Osteoblast (primary cell): ENCODE results near the gene CGB8. TPM values are rescaled to one million over a fixed set of nuclear protein-coding genes. Genes with fewer than 3 reads are reported as not detected.
A peak's percentile ranks its signal among the peaks of the same experiment; 100 is the strongest.

ENCODE experiments used
- DNase-seq: peaks from one replicate; pipeline ENCODE4 v3.0.0; 2011; ENCODE audit warnings: low spot score, mixed read lengths; ENCODE audit not compliant: insufficient read length; ENCODE audit errors: missing footprints
- H2AFZ ChIP-seq: 2 replicates; pipeline ENCODE4 v1.6.0; 2011; ENCODE audit warnings: mild to moderate bottlenecking, low read length
- H3K27ac ChIP-seq: 2 replicates; pipeline ENCODE4 v1.5.1; 2011; ENCODE audit warnings: mild to moderate bottlenecking, low read depth, low read length, moderate library complexity
- H3K27me3 ChIP-seq: 2 replicates; pipeline ENCODE4 v1.6.0; 2012; ENCODE audit warnings: mild to moderate bottlenecking, control low read depth, inconsistent platforms, low read length, moderate library complexity; ENCODE audit not compliant: insufficient read depth
- H3K36me3 ChIP-seq: 2 replicates; pipeline ENCODE4 v1.5.1; 2011; ENCODE audit warnings: mild to moderate bottlenecking, low read length, control low read depth, moderate library complexity; ENCODE audit not compliant: insufficient read depth
- H3K4me1 ChIP-seq: 2 replicates; pipeline ENCODE4 v1.5.1; 2011; ENCODE audit warnings: mild to moderate bottlenecking, low read length, control low read depth, moderate library complexity; ENCODE audit not compliant: insufficient read depth
- H3K4me2 ChIP-seq: 2 replicates; pipeline ENCODE4 v1.6.0; 2011; ENCODE audit warnings: mild to moderate bottlenecking, low read length; ENCODE audit not compliant: insufficient read depth
- H3K4me3 ChIP-seq: fragments of 200-600 bp; sonication (generic); 3 replicates; pipeline ENCODE4 v1.5.1; 2012; ENCODE audit warnings: mild to moderate bottlenecking, low read length, inconsistent platforms; ENCODE audit not compliant: insufficient read depth
- H3K79me2 ChIP-seq: 2 replicates; pipeline ENCODE4 v1.6.0; 2012; ENCODE audit warnings: mild to moderate bottlenecking, low read length, control low read depth, inconsistent platforms; ENCODE audit not compliant: insufficient read depth
- H3K9me3 ChIP-seq: 2 replicates; pipeline ENCODE4 v1.5.1; 2011; ENCODE audit warnings: low read depth, low read length, control low read depth
- H4K20me1 ChIP-seq: 2 replicates; pipeline ENCODE4 v1.6.0; 2012; ENCODE audit warnings: mild to moderate bottlenecking, low read length, control low read depth; ENCODE audit not compliant: insufficient read depth
- total RNA-seq: library from RNA; depleted of rRNA; stranded (reverse); fragments of >200 nt; gene quantifications from 2 replicates; pipeline ENCODE4 v1.2.3, GENCODE V29; 2012
- TF ChIP-seq, protein P1 (sequence below): IDR thresholded peaks from 2 replicates; pipeline ENCODE4 v1.5.1; 2011; ENCODE audit warnings: mild to moderate bottlenecking, low read depth, low read length, moderate library complexity; ENCODE audit errors: extremely low read depth

The CGB8 gene
- total RNA-seq, 1 donor: not detected

- Histone ChIP-seq H2AFZ (no peak overlapping the region), H3K36me3 (no peaks in the 10 kb centered on the region), H3K27ac (no peak overlapping the region), H3K4me3 (no peak overlapping the region), H3K9me3 (no peaks in the 10 kb centered on the region), H3K27me3 (peaks cover 19% of the 10 kb centered on the region), H4K20me1 (no peaks in the 10 kb centered on the region), H3K4me1 (no peaks in the 10 kb centered on the region), H3K4me2 (no peak overlapping the region), H3K79me2 (no peaks in the 10 kb centered on the region)
- DNase-seq: peak; percentile 93
- TF ChIP-seq, protein P1, sequence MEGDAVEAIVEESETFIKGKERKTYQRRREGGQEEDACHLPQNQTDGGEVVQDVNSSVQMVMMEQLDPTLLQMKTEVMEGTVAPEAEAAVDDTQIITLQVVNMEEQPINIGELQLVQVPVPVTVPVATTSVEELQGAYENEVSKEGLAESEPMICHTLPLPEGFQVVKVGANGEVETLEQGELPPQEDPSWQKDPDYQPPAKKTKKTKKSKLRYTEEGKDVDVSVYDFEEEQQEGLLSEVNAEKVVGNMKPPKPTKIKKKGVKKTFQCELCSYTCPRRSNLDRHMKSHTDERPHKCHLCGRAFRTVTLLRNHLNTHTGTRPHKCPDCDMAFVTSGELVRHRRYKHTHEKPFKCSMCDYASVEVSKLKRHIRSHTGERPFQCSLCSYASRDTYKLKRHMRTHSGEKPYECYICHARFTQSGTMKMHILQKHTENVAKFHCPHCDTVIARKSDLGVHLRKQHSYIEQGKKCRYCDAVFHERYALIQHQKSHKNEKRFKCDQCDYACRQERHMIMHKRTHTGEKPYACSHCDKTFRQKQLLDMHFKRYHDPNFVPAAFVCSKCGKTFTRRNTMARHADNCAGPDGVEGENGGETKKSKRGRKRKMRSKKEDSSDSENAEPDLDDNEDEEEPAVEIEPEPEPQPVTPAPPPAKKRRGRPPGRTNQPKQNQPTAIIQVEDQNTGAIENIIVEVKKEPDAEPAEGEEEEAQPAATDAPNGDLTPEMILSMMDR: peak; percentile 20
Observed at GRCh38 chr19:49073514-49074378, 24.8 kb upstream of the CGB8 start.

GRCh38 chr19:49071860-49072547 is 23.1 kb upstream of the CGB8 start:
- Histone ChIP-seq H2AFZ (no peak overlapping the region), H3K4me3 (peak overlapping the region; percentile 13), H3K79me2 (no peaks in the 10 kb centered on the region), H3K4me2 (no peak overlapping the region), H3K9me3 (no peaks in the 10 kb centered on the region), H3K4me1 (no peaks in the 10 kb centered on the region), H3K27ac (no peak overlapping the region), H4K20me1 (no peaks in the 10 kb centered on the region), H3K27me3 (peaks cover 19% of the 10 kb centered on the region), H3K36me3 (no peaks in the 10 kb centered on the region)
- TF ChIP-seq, protein P1: no peak
- peak; percentile 72 for DNase-seq

GRCh38 chr19:49070416-49070815 is 21.5 kb upstream of the CGB8 start:
- Histone ChIP-seq H3K27me3 (peaks cover 19% of the 10 kb centered on the region), H3K4me2 (no peak overlapping the region), H4K20me1 (no peaks in the 10 kb centered on the region), H3K79me2 (no peaks in the 10 kb centered on the region), H3K36me3 (no peaks in the 10 kb centered on the region), H3K4me3 (no peak overlapping the region), H3K9me3 (no peaks in the 10 kb centered on the region), H3K4me1 (no peaks in the 10 kb centered on the region), H2AFZ (no peak overlapping the region), H3K27ac (no peak overlapping the region)
- TF ChIP-seq, protein P1: no peak
- peak; percentile 67 for DNase-seq

DNA sequence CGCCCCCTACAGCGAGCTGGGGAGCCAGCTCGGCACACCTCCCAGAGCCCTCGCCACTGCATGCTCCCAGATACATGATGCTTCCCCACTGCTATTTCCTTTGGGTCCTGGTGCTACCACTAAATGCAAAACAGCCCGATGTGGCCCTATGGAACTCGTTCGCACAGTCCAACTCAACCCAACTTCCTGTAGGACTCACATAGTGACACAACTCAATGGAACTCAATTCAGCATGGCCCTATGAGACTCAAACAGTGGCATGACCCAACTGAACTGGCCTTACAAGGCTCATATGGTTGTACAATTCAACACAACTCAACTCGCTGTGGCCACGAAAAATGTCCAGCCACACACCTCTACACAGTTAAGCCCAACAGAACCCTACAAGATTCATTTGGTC is 20.1 kb upstream of the CGB8 start:
- no peak for DNase-seq
- no peaks in the 10 kb centered on the region for H4K20me1 ChIP-seq
- no peak overlapping the region for H2AFZ ChIP-seq
- H3K36me3 ChIP-seq: no peaks in the 10 kb centered on the region
- no peak overlapping the region for H3K4me2 ChIP-seq
- H3K4me3 ChIP-seq: no peak overlapping the region
- H3K4me1 ChIP-seq: no peaks in the 10 kb centered on the region
- H3K27me3 ChIP-seq: peaks cover 21% of the 10 kb centered on the region
- TF ChIP-seq, protein P1: no peak
- no peaks in the 10 kb centered on the region for H3K79me2 ChIP-seq
- no peak overlapping the region for H3K27ac ChIP-seq
- H3K9me3 ChIP-seq: no peaks in the 10 kb centered on the region
